Skeletal muscle satellite cell (primary cell): ENCODE data around the gene MCF2L.
"Not testable (repeated sequence)": the region's sequence is repeated elsewhere in the genome, so short reads cannot be mapped to it uniquely, and the experiment has no call there.

Source experiments
- H3K27me3 ChIP-seq: 2 replicates; pipeline ENCODE4 v1.7.0; 2013; ENCODE audit warnings: low read length; ENCODE audit not compliant: control insufficient read depth, insufficient read depth
- H3K36me3 ChIP-seq: 2 replicates; pipeline ENCODE4 v1.7.0; 2013; ENCODE audit warnings: mild to moderate bottlenecking, control low read depth, low read length; ENCODE audit not compliant: insufficient read depth
- H3K4me1 ChIP-seq: 2 replicates; pipeline ENCODE4 v1.7.0; 2013; ENCODE audit warnings: low read length; ENCODE audit not compliant: control insufficient read depth, insufficient read depth
- H3K4me2 ChIP-seq: 2 replicates; pipeline ENCODE4 v1.7.0; 2013; ENCODE audit warnings: mild to moderate bottlenecking, low read length
- H3K4me3 ChIP-seq: 2 replicates; pipeline ENCODE4 v1.7.0; 2013; ENCODE audit warnings: low read length
- H3K9ac ChIP-seq: 2 replicates; pipeline ENCODE4 v1.7.0; 2013; ENCODE audit warnings: mild to moderate bottlenecking, low read depth, low read length, moderate library complexity
- H3K9me3 ChIP-seq: replicated peaks from 2 replicates; pipeline ENCODE4 v1.7.0; 2013; ENCODE audit warnings: mild to moderate bottlenecking, control low read depth, low read length

MCF2L gene

DNA sequence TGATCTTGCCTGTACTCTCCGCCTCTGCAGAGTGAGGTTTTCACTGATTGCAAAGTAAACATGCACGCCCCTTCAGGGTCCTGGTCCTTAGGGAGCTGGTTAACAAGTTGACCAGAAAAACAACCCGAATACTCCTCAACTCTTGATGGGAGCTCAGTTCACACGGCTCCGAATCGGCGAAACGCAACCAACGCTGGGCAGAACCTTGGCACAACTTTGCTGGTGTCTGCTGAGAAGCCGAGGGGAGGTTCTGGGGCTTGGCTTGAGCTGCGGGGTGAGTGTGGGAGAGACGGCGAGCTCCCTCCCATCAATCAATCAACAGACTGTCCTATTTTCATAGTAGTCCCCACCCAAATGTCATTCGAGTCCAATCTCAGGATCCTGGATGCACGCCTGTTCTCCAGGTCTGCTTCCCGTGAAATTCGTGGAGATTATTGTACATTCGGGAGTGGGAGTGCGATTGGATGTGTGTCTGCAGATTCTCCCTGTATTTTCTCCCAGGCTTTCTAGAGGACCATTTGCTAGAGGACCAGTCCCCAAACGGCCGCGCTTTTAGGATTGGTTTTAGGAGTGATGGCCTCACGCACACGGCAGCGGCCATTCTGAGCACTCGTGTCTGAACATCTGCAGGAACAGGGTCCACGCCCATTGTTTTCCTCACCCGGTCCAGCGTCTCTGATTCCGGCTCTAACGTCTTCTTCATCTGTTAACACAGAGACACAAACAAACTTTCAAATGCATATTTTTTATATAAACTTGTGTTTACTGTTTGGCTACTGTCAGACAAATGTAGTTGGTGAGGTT, 85.0 kb downstream of the MCF2L start:
- no peaks in the 10 kb centered on the region for H3K27me3 ChIP-seq
- no peak overlapping the region for H3K9ac ChIP-seq
- peaks cover 5% of the 10 kb centered on the region for H3K36me3 ChIP-seq
- peaks cover 6% of the 10 kb centered on the region for H3K4me1 ChIP-seq
- no peaks in the 10 kb centered on the region for H3K9me3 ChIP-seq
- no peak overlapping the region for H3K4me3 ChIP-seq
- H3K4me2 ChIP-seq: no peak overlapping the region

DNA sequence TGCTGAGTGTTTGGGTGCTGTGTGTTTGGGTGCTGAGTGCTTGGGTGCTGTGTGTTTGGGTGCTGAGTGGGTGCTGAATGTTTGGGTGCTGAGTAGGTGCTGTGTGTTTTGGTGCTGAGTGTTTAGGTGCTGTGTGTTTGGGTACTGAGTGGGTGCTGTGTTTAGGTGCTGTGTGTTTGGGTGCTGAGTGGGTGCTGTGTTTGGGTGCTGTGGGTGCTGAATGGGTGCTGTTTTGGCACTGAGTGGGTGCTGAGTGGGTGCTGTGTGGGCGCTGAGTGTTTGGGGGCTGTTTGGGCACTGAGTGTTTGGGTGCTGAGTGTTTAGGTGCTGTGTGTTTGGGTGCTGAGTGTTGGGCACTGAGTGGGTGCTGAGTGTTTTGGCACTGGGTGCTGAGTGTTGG, 88.1 kb downstream of the MCF2L start:
- Histone ChIP-seq H3K4me2 (no peak overlapping the region), H3K4me3 (no peak overlapping the region), H3K9me3 (no peaks in the 10 kb centered on the region), H3K4me1 (no peaks in the 10 kb centered on the region), H3K27me3 (no peaks in the 10 kb centered on the region), H3K9ac (no peak overlapping the region), H3K36me3 (peaks cover 5% of the 10 kb centered on the region)

DNA sequence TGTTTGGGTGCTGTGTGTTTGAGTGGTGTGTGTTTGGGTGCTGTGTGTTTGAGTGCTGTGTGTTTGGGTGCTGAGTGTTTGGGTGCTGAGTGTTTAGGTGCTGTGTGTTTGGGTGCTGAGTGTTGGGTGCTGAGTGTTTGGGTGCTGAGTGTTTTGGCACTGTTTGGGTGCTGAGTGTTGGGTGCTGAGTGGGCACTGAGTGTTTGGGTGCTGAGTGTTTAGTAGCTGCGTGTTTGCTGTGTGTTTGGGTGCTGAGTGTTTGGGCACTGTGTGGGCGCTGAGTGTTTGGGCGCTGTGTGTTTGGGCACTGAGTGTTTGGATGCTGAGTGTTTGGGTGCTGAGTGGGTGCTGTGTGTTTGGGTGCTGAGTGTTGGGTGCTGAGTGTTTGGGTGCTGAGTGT, 88.5 kb downstream of the MCF2L start:
- H3K9ac ChIP-seq, H3K9me3 ChIP-seq, H3K4me2 ChIP-seq, H3K36me3 ChIP-seq, H3K4me1 ChIP-seq, H3K4me3 ChIP-seq, H3K27me3 ChIP-seq: not testable (repeated sequence)

DNA sequence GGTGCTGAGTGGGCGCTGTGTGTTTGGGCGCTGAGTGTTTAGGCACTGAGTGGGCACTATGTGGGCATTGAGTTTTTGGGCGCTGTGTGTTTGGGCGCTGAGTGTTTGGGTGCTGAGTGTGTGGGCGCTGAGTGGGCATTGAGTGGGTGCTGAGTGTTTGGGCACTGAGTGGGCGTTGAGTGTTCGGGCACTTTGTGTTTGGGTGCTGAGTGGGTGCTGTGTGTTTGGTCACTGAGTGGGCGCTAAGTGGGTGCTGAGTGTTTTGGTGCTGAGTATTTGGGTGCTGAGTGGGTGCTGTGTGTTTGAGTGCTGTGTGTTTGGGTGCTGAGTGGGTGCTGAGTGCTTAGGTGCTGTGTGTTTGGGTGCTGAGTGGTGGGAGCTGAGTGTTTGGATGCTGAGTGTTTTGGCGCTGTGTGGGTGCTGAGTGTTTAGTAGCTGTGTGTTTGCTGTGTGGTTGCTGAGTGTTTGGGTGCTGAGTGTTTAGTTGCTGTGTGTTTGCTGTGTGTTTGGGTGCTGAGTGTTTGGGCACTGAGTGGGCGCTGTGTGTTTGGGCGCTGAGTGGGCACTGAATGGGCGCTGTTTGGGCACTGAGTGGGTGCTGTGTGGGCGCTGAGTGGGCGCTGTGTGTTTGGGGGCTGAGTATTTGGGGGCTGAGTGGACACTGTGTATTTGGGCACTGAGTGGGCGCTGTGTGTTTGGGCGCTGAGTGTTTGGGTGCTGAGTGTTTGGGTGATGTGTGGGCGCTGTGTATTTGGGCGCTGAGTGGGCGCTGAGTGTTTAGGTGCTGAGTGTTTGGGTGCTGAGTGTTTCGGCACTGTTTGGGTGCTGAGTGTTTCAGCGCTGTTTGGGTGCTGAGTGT, 89.3 kb downstream of the MCF2L start:
- H3K9ac ChIP-seq: no peak overlapping the region
- H3K36me3 ChIP-seq: no peaks in the 10 kb centered on the region
- no peaks in the 10 kb centered on the region for H3K4me1 ChIP-seq
- no peak overlapping the region for H3K4me2 ChIP-seq
- H3K27me3 ChIP-seq: no peaks in the 10 kb centered on the region
- no peaks in the 10 kb centered on the region for H3K9me3 ChIP-seq
- H3K4me3 ChIP-seq: no peak overlapping the region

DNA sequence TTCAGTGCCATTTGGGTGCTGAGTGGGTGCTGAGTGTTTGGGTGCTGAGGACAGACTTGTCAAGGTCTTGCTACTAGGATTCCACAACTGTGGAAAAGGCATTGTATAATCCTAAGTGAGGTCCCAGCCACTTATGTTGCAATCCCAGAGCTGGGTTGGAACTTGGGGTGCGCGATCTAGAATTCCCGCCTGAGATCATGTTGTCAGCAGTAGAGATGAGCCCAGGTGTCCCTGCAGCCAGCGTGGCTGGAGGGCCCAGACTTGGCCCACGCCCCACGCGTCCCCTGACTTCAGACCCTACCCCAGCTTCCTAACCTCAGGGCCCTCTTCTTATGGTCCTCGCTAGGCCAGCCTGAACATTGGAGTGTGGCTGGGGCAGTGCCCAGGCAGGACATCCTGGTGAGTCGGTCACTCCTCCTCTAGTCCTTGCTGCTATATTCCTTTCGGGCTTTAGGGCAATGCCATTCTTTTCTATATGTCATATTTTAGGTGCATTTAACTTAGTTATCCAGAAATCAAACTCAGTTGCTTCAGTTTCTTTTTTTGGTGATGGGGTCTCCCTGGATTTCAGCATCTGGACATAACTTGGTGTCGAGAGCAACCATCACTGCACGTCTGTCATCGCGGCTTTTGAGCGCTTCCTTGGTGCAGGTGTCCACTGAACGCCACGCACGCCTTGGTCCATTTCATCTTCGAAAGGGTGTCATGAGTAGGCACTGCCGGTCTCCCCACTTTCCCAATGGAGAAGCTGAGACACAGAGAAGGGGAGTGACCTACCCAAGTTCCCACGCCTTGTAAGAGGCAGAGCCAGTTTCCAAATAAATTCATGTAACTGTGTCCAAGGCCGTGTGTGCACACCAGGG, 90.2 kb downstream of the MCF2L start:
- Histone ChIP-seq H3K27me3 (no peaks in the 10 kb centered on the region), H3K4me1 (peaks cover 4% of the 10 kb centered on the region), H3K9me3 (no peaks in the 10 kb centered on the region), H3K4me2 (no peak overlapping the region), H3K9ac (no peak overlapping the region), H3K4me3 (no peak overlapping the region), H3K36me3 (no peaks in the 10 kb centered on the region)

DNA sequence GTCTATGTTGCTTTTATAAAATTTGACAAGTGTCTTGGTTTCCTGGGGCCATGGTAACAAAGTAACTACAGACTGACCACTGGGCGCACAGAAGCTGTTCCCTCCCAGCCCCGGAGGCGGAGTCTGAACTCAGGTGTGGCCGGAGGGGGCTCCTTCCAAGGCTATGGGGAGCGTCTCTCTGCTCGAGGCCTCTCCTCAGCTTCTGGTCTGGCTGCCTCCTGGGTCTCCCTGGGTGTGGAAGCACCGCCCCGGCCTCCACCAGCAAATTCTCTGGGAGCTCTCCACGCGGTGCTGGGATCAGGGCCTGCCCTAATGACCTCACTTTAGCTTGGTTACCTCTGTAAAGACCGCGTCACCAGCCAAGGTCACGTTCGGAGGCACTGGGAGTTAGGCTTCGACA, 90.9 kb downstream of the MCF2L start:
- Histone ChIP-seq H3K9ac (no peak overlapping the region), H3K9me3 (no peaks in the 10 kb centered on the region), H3K4me3 (no peak overlapping the region), H3K36me3 (no peaks in the 10 kb centered on the region), H3K4me1 (peaks cover 10% of the 10 kb centered on the region), H3K4me2 (no peak overlapping the region), H3K27me3 (no peaks in the 10 kb centered on the region)

DNA sequence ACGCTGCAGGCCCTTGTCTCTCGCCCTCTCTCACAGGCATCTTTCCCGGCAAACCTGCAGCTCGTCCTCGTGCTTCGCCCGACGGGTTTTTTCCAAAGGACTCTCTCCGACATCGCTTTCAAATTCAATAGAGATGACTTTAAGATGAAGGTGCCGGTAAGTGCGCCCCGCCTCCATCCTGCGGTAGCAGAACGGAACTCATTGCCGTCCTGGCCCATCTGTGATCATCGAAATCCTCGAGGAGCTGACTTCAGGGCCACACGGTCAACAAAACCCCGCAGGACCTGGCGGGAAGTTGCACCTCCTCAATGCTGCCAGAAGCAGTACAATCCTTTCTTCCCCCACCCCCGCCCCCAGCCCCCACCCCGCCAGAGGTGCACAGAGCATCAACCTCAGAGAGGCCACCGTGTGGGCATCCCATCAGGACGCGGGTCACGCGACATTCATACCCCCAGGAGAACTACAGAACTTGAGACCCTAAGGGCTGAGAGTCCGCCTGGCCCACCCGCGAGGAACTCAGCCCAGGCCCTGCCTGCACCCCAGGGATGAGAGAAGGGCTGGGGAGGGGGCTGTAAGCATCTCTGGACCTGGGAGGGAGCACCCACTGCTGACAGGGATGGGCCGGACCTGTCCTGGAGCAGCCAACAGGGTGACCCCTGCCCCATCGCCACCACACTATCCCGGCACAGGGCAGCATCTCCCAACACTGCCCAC, 91.7 kb downstream of the MCF2L start:
- no peaks in the 10 kb centered on the region for H3K27me3 ChIP-seq
- H3K9me3 ChIP-seq: no peaks in the 10 kb centered on the region
- H3K4me1 ChIP-seq: peaks cover 14% of the 10 kb centered on the region
- no peaks in the 10 kb centered on the region for H3K36me3 ChIP-seq
- no peak overlapping the region for H3K4me3 ChIP-seq
- no peak overlapping the region for H3K9ac ChIP-seq
- no peak overlapping the region for H3K4me2 ChIP-seq

DNA sequence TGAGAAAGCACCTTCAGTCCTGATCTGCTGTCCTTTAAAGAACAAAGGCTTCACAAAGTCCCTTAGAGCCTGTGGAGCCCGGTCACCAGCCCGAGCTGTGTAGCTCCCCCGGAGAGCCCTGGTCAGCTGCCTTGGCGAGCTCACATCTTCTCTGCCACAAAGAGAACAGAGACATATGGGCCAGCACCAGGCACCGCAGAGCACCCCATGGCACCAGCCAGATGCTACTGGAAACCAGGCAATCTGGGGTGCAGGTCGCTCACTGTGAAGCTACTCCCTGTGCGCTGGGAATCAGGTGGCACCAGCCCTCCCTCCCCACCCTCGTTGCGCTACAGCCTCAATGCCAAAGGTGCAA, 92.2 kb downstream of the MCF2L start:
- Histone ChIP-seq H3K4me1 (peaks cover 14% of the 10 kb centered on the region), H3K9ac (no peak overlapping the region), H3K9me3 (no peaks in the 10 kb centered on the region), H3K4me2 (no peak overlapping the region), H3K36me3 (no peaks in the 10 kb centered on the region), H3K4me3 (no peak overlapping the region), H3K27me3 (no peaks in the 10 kb centered on the region)

DNA sequence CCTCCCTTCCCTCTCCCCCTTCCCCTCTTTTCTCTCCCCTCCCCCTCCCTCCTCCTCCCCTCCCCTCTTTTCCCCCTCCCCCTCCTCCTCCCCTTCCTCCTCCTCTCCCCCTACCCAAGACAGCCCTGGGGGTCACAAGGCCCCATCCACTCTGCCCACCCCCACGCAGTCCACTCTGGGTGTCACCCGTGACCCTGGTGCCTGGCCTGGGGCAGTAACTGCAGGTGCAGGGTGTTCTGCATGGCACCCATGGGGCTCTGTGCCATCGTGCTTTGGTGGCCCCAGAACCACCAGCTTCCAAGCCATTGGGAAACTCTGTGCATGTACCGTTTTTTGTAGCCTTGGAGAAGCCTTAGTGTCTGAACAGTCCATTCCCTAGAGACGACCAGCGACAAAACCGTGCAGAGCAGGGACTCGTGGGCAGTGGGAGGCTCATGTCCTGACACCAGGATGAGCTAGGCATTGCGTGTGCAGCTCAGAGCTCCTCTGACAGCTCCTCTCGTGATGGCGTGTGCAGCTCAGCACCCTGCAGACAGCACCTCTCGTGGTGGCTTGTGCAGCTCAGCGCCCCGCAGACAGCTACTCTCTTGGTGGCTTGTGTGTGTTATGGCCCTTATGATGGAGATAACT, 92.9 kb downstream of the MCF2L start:
- Histone ChIP-seq H3K4me2 (no peak overlapping the region), H3K27me3 (no peaks in the 10 kb centered on the region), H3K9ac (no peak overlapping the region), H3K36me3 (no peaks in the 10 kb centered on the region), H3K9me3 (no peaks in the 10 kb centered on the region), H3K4me3 (no peak overlapping the region), H3K4me1 (peaks cover 14% of the 10 kb centered on the region)

DNA sequence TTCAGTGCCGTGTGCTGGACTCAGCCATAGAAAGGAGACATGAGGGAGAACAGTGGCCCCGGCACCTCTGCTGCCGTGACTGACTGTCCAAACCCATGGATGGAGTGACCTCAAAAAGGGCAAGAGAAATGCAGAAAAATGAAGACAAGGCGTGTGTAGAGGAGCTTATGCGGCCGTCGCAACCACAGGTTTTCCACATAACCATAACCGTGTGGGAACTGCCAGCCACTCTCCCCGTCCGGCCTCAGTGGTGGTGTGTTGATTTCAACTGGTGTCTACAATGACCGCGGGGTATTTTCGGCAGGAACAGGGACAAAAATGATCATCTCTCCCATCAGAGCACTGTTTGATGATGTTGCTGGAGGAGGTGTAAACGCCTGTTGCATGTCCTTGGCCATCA, 93.7 kb downstream of the MCF2L start:
- Histone ChIP-seq H3K4me1 (peaks cover 14% of the 10 kb centered on the region), H3K9ac (no peak overlapping the region), H3K36me3 (no peaks in the 10 kb centered on the region), H3K9me3 (no peaks in the 10 kb centered on the region), H3K4me2 (no peak overlapping the region), H3K27me3 (no peaks in the 10 kb centered on the region), H3K4me3 (no peak overlapping the region)
